H1 (cell line): Measurements from ENCODE around the gene PLK4. TPM values are rescaled to one million over a fixed set of nuclear protein-coding genes. Genes with fewer than 3 reads are reported as not detected.

Experiments
- CBX5 ChIP-seq: fragments of 300-800, 300-1000 bp; sonication (generic); IDR thresholded peaks from 2 replicates; pipeline ENCODE4 v1.7.1; 2016; ENCODE audit warnings: antibody characterized with exemption, low read length, low read depth
- CEBPB ChIP-seq: IDR thresholded peaks from 2 replicates; pipeline ENCODE4 v1.6.1; 2012; ENCODE audit warnings: low read depth, low read length
- CHD2 ChIP-seq: IDR thresholded peaks from 2 replicates; pipeline ENCODE4 v1.6.1; 2012; ENCODE audit warnings: low read length, improper control_type of control experiment
- CHD7 ChIP-seq: fragments of 300-600 bp; sonication (generic); IDR thresholded peaks from 2 replicates; pipeline ENCODE4 v1.7.1; 2012; ENCODE audit warnings: low read length, moderate library complexity, mild to moderate bottlenecking, inconsistent platforms; ENCODE audit not compliant: insufficient replicate concordance
- CREB1 ChIP-seq: IDR thresholded peaks from 2 replicates; pipeline ENCODE4 v1.6.1; 2012; ENCODE audit warnings: inconsistent platforms
- KDM1A ChIP-seq: fragments of 200-600, 300-600 bp; sonication (generic); IDR thresholded peaks from 2 replicates; pipeline ENCODE4 v1.7.1; 2016; ENCODE audit warnings: mild to moderate bottlenecking, low read length, borderline replicate concordance
- KDM5A ChIP-seq: fragments of 200-600 bp; IDR thresholded peaks from 2 replicates; pipeline ENCODE4 v1.7.1; 2012; ENCODE audit warnings: mild to moderate bottlenecking, low read length, inconsistent platforms, mixed read lengths
- NRF1 ChIP-seq: IDR thresholded peaks from 2 replicates; pipeline ENCODE4 v1.6.1; 2011; ENCODE audit warnings: mild to moderate bottlenecking, low read depth, low read length, improper control_type of control experiment
- POLR2A ChIP-seq, 2 experiments: IDR thresholded peaks; 1 replicate in 1 of 2; 2 replicates in 1 of 2; pipeline ENCODE4 v1.6.1; 2011; ENCODE audit warnings: low read depth in 2 of 2, low read length in 2 of 2, mild to moderate bottlenecking in 2 of 2; ENCODE audit errors: control extremely low read depth in 1 of 2
- POLR2AphosphoS5 ChIP-seq: IDR thresholded peaks from 2 replicates; pipeline ENCODE4 v1.6.1; 2011; ENCODE audit warnings: low read depth, low read length
- SIX5 ChIP-seq: IDR thresholded peaks from 2 replicates; pipeline ENCODE4 v1.6.1; 2011; ENCODE audit warnings: mild to moderate bottlenecking, low read depth, low read length
- SUZ12 ChIP-seq: fragments of 200-600 bp; sonication (generic); IDR thresholded peaks from 2 replicates; pipeline ENCODE4 v1.6.1; 2012; ENCODE audit warnings: mild to moderate bottlenecking, inconsistent platforms, low read length, moderate library complexity, mixed read lengths
- polyA plus RNA-seq, 7 experiments: library from polyadenylated mRNA; depleted of rRNA in 3 of 7; stranded (reverse) in 5 of 7; unstranded in 2 of 7; fragments of >200 nt in 5 of 7; fragments of 200-250 nt in 2 of 7; gene quantifications; 1 replicate in 5 of 7; 2 replicates in 1 of 7; 4 replicates in 1 of 7; pipeline versions ENCODE4 v1.2.1 to v1.2.3, GENCODE V29; 2011 to 2013; ENCODE audit warnings: missing spikeins in 2 of 7, mixed read lengths in 2 of 7
- total RNA-seq: library from RNA; stranded (reverse); fragmentation: NEBNext Ultra II Directional; extraction: Animal tissue kit (Norgen Biotek cat#: 25700); gene quantifications from 2 replicates; pipeline ENCODE4 v1.2.1, GENCODE V29; 2021

Gene PLK4
- total and polyA plus RNA-seq, 2 of the 8 experiments (the other 6 are each of a cell fraction or from before 2014, with no cell fraction given): 23.3 to 35.2 TPM

- no peak for TF ChIP-seq CHD7
- TF ChIP-seq SIX5: no peak
- TF ChIP-seq KDM1A: peak; percentile 17; the same call in 1 of the 2 replicates
- TF ChIP-seq KDM5A: peak; percentile 45; the same call in 1 of the 2 replicates
- peak; percentile 92 to 95 for TF ChIP-seq POLR2A (IDR thresholded peaks at IDR 0.05; ENCODE audit: control extremely low read depth in 1 of 2, low read depth in 2 of 2, low read length in 2 of 2)
- TF ChIP-seq CHD2: peak; percentile 79
- peak; percentile 96 for TF ChIP-seq NRF1
- no peak for TF ChIP-seq SUZ12
- peak; percentile 92 for TF ChIP-seq POLR2AphosphoS5
- TF ChIP-seq CBX5: no peak
- peak; percentile 82 for TF ChIP-seq CREB1
- TF ChIP-seq CEBPB: peak; percentile 53
These were observed at the start of gene PLK4 (continued) for GRCh38 chr4:127880763-127881562.
